ENCODE results near the gene FKBP1B.

Gene FKBP1B

GRCh38 chr2:24048769-24049484, 614 bp upstream of the FKBP1B start:
- Histone ChIP-seq H3K4me3 (ENCODE audit: low read length) (peak overlapping the region; percentile 76), H3K36me3 (ENCODE audit: insufficient read depth, low read length) (no peaks in the 10 kb centered on the region), H3K4me2 (ENCODE audit: low read length) (peak overlapping the region; percentile 91)

GRCh38 chr2:24050041-24050979, 769 bp downstream of the FKBP1B start:
- no peaks in the 10 kb centered on the region for H3K27me3 ChIP-seq (ENCODE audit: control insufficient read depth, insufficient read depth, low read length)
- H3K4me3 ChIP-seq (ENCODE audit: low read length), result peak overlapping the region; percentile 76
- H3K4me2 ChIP-seq (ENCODE audit: low read length), result peak overlapping the region; percentile 91
- peak overlapping the region; percentile 54 for H3K9ac ChIP-seq (ENCODE audit: low read depth, low read length)
- peaks cover 15% of the 10 kb centered on the region for H3K4me1 ChIP-seq (ENCODE audit: control insufficient read depth, insufficient read depth, low read length)
- no peaks in the 10 kb centered on the region for H3K36me3 ChIP-seq (ENCODE audit: insufficient read depth, low read length)
- H3K9me3 ChIP-seq (replicated peaks; ENCODE audit: low read length), result no peaks in the 10 kb centered on the region

More at GRCh38 chr2:24048769-24049484, 614 bp upstream of the FKBP1B start:
- Histone ChIP-seq H3K9ac (ENCODE audit: low read depth, low read length) (peak overlapping the region; percentile 54), H3K4me1 (ENCODE audit: control insufficient read depth, insufficient read depth, low read length) (peaks cover 15% of the 10 kb centered on the region), H3K27me3 (ENCODE audit: control insufficient read depth, insufficient read depth, low read length) (no peaks in the 10 kb centered on the region), H3K9me3 (replicated peaks; ENCODE audit: low read length) (no peaks in the 10 kb centered on the region)

- Histone ChIP-seq H3K4me3 (ENCODE audit: low read length) (no peak overlapping the region), H3K4me1 (ENCODE audit: control insufficient read depth, insufficient read depth, low read length) (peaks cover 8% of the 10 kb centered on the region), H3K9ac (ENCODE audit: low read depth, low read length) (no peak overlapping the region), H3K36me3 (ENCODE audit: insufficient read depth, low read length) (no peaks in the 10 kb centered on the region), H3K4me2 (ENCODE audit: low read length) (no peak overlapping the region), H3K27me3 (ENCODE audit: control insufficient read depth, insufficient read depth, low read length) (no peaks in the 10 kb centered on the region), H3K9me3 (replicated peaks; ENCODE audit: low read length) (no peaks in the 10 kb centered on the region)
Observed at GRCh38 chr2:24051833-24052232, 2.3 kb downstream of the FKBP1B start.

GRCh38 chr2:24052951-24053350, 3.4 kb downstream of the FKBP1B start:
- H3K4me1 ChIP-seq (ENCODE audit: control insufficient read depth, insufficient read depth, low read length), result peaks cover 5% of the 10 kb centered on the region
- no peak overlapping the region for H3K4me3 ChIP-seq (ENCODE audit: low read length)

GRCh38 chr2:24054366-24055010, 4.9 kb downstream of the FKBP1B start:
- no peaks in the 10 kb centered on the region for H3K36me3 ChIP-seq (ENCODE audit: insufficient read depth, low read length)
- no peak overlapping the region for H3K9ac ChIP-seq (ENCODE audit: low read depth, low read length)
- H3K4me2 ChIP-seq (ENCODE audit: low read length), result no peak overlapping the region
- H3K4me1 ChIP-seq (ENCODE audit: control insufficient read depth, insufficient read depth, low read length), result no peaks in the 10 kb centered on the region
- no peak overlapping the region for H3K4me3 ChIP-seq (ENCODE audit: low read length)
- H3K27me3 ChIP-seq (ENCODE audit: control insufficient read depth, insufficient read depth, low read length), result no peaks in the 10 kb centered on the region
- H3K9me3 ChIP-seq (replicated peaks; ENCODE audit: low read length), result no peaks in the 10 kb centered on the region

More at GRCh38 chr2:24052951-24053350, 3.4 kb downstream of the FKBP1B start:
- Histone ChIP-seq H3K4me2 (ENCODE audit: low read length) (no peak overlapping the region), H3K9me3 (replicated peaks; ENCODE audit: low read length) (no peaks in the 10 kb centered on the region), H3K27me3 (ENCODE audit: control insufficient read depth, insufficient read depth, low read length) (no peaks in the 10 kb centered on the region), H3K36me3 (ENCODE audit: insufficient read depth, low read length) (no peaks in the 10 kb centered on the region), H3K9ac (ENCODE audit: low read depth, low read length) (no peak overlapping the region)

GRCh38 chr2:24055750-24056149, 6.2 kb downstream of the FKBP1B start:
- Histone ChIP-seq H3K36me3 (ENCODE audit: insufficient read depth, low read length) (no peaks in the 10 kb centered on the region), H3K4me1 (ENCODE audit: control insufficient read depth, insufficient read depth, low read length) (no peaks in the 10 kb centered on the region), H3K27me3 (ENCODE audit: control insufficient read depth, insufficient read depth, low read length) (no peaks in the 10 kb centered on the region), H3K9ac (ENCODE audit: low read depth, low read length) (no peak overlapping the region), H3K4me2 (ENCODE audit: low read length) (no peak overlapping the region), H3K9me3 (replicated peaks; ENCODE audit: low read length) (no peaks in the 10 kb centered on the region), H3K4me3 (ENCODE audit: low read length) (no peak overlapping the region)

- H3K9me3 ChIP-seq (replicated peaks; ENCODE audit: low read length), result no peaks in the 10 kb centered on the region
- no peak overlapping the region for H3K4me2 ChIP-seq (ENCODE audit: low read length)
- no peaks in the 10 kb centered on the region for H3K36me3 ChIP-seq (ENCODE audit: insufficient read depth, low read length)
- no peaks in the 10 kb centered on the region for H3K4me1 ChIP-seq (ENCODE audit: control insufficient read depth, insufficient read depth, low read length)
- H3K9ac ChIP-seq (ENCODE audit: low read depth, low read length), result no peak overlapping the region
- H3K27me3 ChIP-seq (ENCODE audit: control insufficient read depth, insufficient read depth, low read length), result no peaks in the 10 kb centered on the region
- no peak overlapping the region for H3K4me3 ChIP-seq (ENCODE audit: low read length)
Observed at GRCh38 chr2:24058564-24059271, 9.2 kb downstream of the FKBP1B start.

GRCh38 chr2:24065341-24065740, 15.8 kb downstream of the FKBP1B start:
- Histone ChIP-seq H3K9ac (ENCODE audit: low read depth, low read length) (no peak overlapping the region), H3K9me3 (replicated peaks; ENCODE audit: low read length) (no peaks in the 10 kb centered on the region), H3K4me3 (ENCODE audit: low read length) (no peak overlapping the region), H3K27me3 (ENCODE audit: control insufficient read depth, insufficient read depth, low read length) (no peaks in the 10 kb centered on the region), H3K4me2 (ENCODE audit: low read length) (no peak overlapping the region), H3K36me3 (ENCODE audit: insufficient read depth, low read length) (peaks cover 42% of the 10 kb centered on the region), H3K4me1 (ENCODE audit: control insufficient read depth, insufficient read depth, low read length) (no peaks in the 10 kb centered on the region)

GRCh38 chr2:24072259-24072658, 22.7 kb downstream of the FKBP1B start:
- Histone ChIP-seq H3K4me2 (ENCODE audit: low read length) (no peak overlapping the region), H3K27me3 (ENCODE audit: control insufficient read depth, insufficient read depth, low read length) (no peaks in the 10 kb centered on the region), H3K36me3 (ENCODE audit: insufficient read depth, low read length) (peaks cover 39% of the 10 kb centered on the region), H3K9me3 (replicated peaks; ENCODE audit: low read length) (no peaks in the 10 kb centered on the region), H3K9ac (ENCODE audit: low read depth, low read length) (no peak overlapping the region), H3K4me3 (ENCODE audit: low read length) (no peak overlapping the region), H3K4me1 (ENCODE audit: control insufficient read depth, insufficient read depth, low read length) (peaks cover 8% of the 10 kb centered on the region)

GRCh38 chr2:24073816-24074215, 24.3 kb downstream of the FKBP1B start:
- Histone ChIP-seq H3K4me1 (ENCODE audit: control insufficient read depth, insufficient read depth, low read length) (peaks cover 12% of the 10 kb centered on the region), H3K4me3 (ENCODE audit: low read length) (no peak overlapping the region), H3K9me3 (replicated peaks; ENCODE audit: low read length) (no peaks in the 10 kb centered on the region), H3K4me2 (ENCODE audit: low read length) (no peak overlapping the region), H3K36me3 (ENCODE audit: insufficient read depth, low read length) (peaks cover 32% of the 10 kb centered on the region), H3K27me3 (ENCODE audit: control insufficient read depth, insufficient read depth, low read length) (no peaks in the 10 kb centered on the region), H3K9ac (ENCODE audit: low read depth, low read length) (no peak overlapping the region)

GRCh38 chr2:24075259-24075658, 25.7 kb downstream of the FKBP1B start:
- Histone ChIP-seq H3K27me3 (ENCODE audit: control insufficient read depth, insufficient read depth, low read length) (no peaks in the 10 kb centered on the region), H3K4me3 (ENCODE audit: low read length) (peak overlapping the region; percentile 84), H3K9ac (ENCODE audit: low read depth, low read length) (peak overlapping the region; percentile 88), H3K4me1 (ENCODE audit: control insufficient read depth, insufficient read depth, low read length) (peaks cover 14% of the 10 kb centered on the region), H3K9me3 (replicated peaks; ENCODE audit: low read length) (no peaks in the 10 kb centered on the region), H3K4me2 (ENCODE audit: low read length) (peak overlapping the region; percentile 78), H3K36me3 (ENCODE audit: insufficient read depth, low read length) (peaks cover 33% of the 10 kb centered on the region)

Measured in skeletal muscle satellite cell (primary cell).